ENCODE results near the gene ABHD12B.

DNA sequence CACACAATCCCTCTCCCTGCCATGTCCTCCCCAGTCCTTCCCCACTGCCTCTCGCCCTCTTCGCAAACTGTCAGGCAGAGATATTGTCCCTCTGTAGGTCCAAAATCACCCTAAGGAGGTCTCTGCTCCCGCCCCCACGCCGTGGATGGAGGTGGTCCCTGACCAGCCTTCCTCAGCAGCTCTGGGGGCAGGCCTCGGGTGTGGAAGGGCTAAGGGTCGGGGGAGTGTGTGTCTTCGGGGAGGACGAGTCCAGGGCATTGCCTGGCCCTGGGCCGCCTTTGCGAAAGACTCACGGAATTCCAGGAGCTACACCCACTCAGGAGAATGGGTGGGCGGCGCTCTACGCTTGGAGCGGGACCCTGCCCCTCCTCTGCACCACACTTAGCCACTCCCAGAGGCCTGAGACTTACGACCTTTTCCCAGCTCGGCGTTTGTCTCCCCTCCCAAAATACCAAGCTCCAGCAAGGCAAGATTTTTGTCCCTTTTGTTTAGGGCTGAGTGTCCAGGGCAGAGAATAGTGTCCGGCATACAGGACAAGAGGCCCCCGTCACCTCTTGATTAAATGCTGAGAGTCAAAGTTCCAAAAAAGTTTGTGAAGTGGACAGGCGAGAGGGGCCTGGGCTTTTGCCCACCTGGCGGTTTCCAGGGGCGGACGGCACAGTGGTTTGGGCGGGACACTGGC is 71.5 kb downstream of the ABHD12B start:
- TF ChIP-seq, protein P1, sequence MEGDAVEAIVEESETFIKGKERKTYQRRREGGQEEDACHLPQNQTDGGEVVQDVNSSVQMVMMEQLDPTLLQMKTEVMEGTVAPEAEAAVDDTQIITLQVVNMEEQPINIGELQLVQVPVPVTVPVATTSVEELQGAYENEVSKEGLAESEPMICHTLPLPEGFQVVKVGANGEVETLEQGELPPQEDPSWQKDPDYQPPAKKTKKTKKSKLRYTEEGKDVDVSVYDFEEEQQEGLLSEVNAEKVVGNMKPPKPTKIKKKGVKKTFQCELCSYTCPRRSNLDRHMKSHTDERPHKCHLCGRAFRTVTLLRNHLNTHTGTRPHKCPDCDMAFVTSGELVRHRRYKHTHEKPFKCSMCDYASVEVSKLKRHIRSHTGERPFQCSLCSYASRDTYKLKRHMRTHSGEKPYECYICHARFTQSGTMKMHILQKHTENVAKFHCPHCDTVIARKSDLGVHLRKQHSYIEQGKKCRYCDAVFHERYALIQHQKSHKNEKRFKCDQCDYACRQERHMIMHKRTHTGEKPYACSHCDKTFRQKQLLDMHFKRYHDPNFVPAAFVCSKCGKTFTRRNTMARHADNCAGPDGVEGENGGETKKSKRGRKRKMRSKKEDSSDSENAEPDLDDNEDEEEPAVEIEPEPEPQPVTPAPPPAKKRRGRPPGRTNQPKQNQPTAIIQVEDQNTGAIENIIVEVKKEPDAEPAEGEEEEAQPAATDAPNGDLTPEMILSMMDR (conservative IDR thresholded peaks at IDR 0.05 in 1 of 2, IDR thresholded peaks at IDR 0.05 in 1 of 2; ENCODE audit: low read depth in 1 of 2, low read length in 2 of 2): no peak
- no peak for TF ChIP-seq EZH2 (IDR thresholded peaks at IDR 0.05; ENCODE audit: low read length, missing control alignments)

Measured in fibroblast of lung (primary cell).